ENCODE measurements around the gene PIK3R6.

The PIK3R6 gene

GRCh38 chr17:8910969-8911604 lies 43.6 kb upstream of the PIK3R6 start:
- Histone ChIP-seq H3K36me3 (ENCODE audit: control insufficient read depth in 4 of 4, insufficient read depth in 4 of 4, low read length in 3 of 4) (peaks cover 4 to 20% (median 9%) of the 10 kb centered on the region in 4 experiments), H3K27me3 (replicated peaks in 2 of 5; ENCODE audit: control insufficient read depth in 4 of 5, insufficient read depth in 5 of 5, low read length in 4 of 5) (no peaks in the 10 kb centered on the region), H3K9me3 (ENCODE audit: control extremely low read depth in 1 of 5, control insufficient read depth in 4 of 5, insufficient read depth in 2 of 5, low read depth in 1 of 5, low read length in 4 of 5) (no peaks in the 10 kb centered on the region), H3K4me3 (ENCODE audit: control insufficient read depth in 1 of 7, extremely low read depth in 1 of 7, insufficient read depth in 4 of 7, low read depth in 2 of 7, low read length in 6 of 7) (no peak overlapping the region), H3K27ac (ENCODE audit: insufficient read depth in 1 of 2, low read depth in 1 of 2, low read length in 2 of 2, poor library complexity in 1 of 2, severe bottlenecking in 2 of 2) (no peak overlapping the region), H3K4me1 (ENCODE audit: control extremely low read depth in 1 of 4, control insufficient read depth in 4 of 4, insufficient read depth in 4 of 4, low read length in 3 of 4) (no peaks in the 10 kb centered on the region)
- POLR2A ChIA-PET, result no interaction called here
- no peak for DNase-seq
- CTCF ChIA-PET, result interaction anchor here (0.9 to 1.4 kb wide), 4 partner anchors 10 to 84 kb away, joined by 3 to 4 read pairs (median 4); no protein-coding TSS in a partner anchor
- WGBS (ENCODE audit: insufficient coverage), result 95% methylated on average over 18 of the region's 18 CpGs

GRCh38 chr17:8909586-8910270 lies 42.3 kb upstream of the PIK3R6 start:
- Histone ChIP-seq H3K4me1 (ENCODE audit: control extremely low read depth in 1 of 4, control insufficient read depth in 4 of 4, insufficient read depth in 4 of 4, low read length in 3 of 4) (no peaks in the 10 kb centered on the region), H3K9me3 (ENCODE audit: control extremely low read depth in 1 of 5, control insufficient read depth in 4 of 5, insufficient read depth in 2 of 5, low read depth in 1 of 5, low read length in 4 of 5) (no peaks in the 10 kb centered on the region), H3K27me3 (replicated peaks in 2 of 5; ENCODE audit: control insufficient read depth in 4 of 5, insufficient read depth in 5 of 5, low read length in 4 of 5) (no peaks in the 10 kb centered on the region), H3K4me3 (ENCODE audit: control insufficient read depth in 1 of 7, extremely low read depth in 1 of 7, insufficient read depth in 4 of 7, low read depth in 2 of 7, low read length in 6 of 7) (no peak overlapping the region), H3K27ac (ENCODE audit: insufficient read depth in 1 of 2, low read depth in 1 of 2, low read length in 2 of 2, poor library complexity in 1 of 2, severe bottlenecking in 2 of 2) (no peak overlapping the region), H3K36me3 (ENCODE audit: control insufficient read depth in 4 of 4, insufficient read depth in 4 of 4, low read length in 3 of 4) (peaks cover 9 to 23% (median 13%) of the 10 kb centered on the region in 4 experiments)
- CTCF ChIA-PET, result interaction anchor here (0.8 to 1.4 kb wide), 4 partner anchors 8 to 85 kb away, joined by 3 to 5 read pairs (median 4); no protein-coding TSS in a partner anchor
- 100% methylated on average over 3 of the region's 8 CpGs for WGBS (ENCODE audit: insufficient coverage)
- DNase-seq, result no peak
- POLR2A ChIA-PET, result no interaction called here

- no peaks in the 10 kb centered on the region for H3K27me3 ChIP-seq (replicated peaks in 2 of 5; ENCODE audit: control insufficient read depth in 4 of 5, insufficient read depth in 5 of 5, low read length in 4 of 5)
- ChIA-PET POLR2A (no interaction called here), CTCF (no interaction called here)
- peaks cover 7 to 19% (median 16%) of the 10 kb centered on the region in 4 experiments for H3K36me3 ChIP-seq (ENCODE audit: control insufficient read depth in 4 of 4, insufficient read depth in 4 of 4, low read length in 3 of 4)
- H3K27ac ChIP-seq (ENCODE audit: insufficient read depth in 1 of 2, low read depth in 1 of 2, low read length in 2 of 2, poor library complexity in 1 of 2, severe bottlenecking in 2 of 2), result no peak overlapping the region
- no peaks in the 10 kb centered on the region for H3K9me3 ChIP-seq (ENCODE audit: control extremely low read depth in 1 of 5, control insufficient read depth in 4 of 5, insufficient read depth in 2 of 5, low read depth in 1 of 5, low read length in 4 of 5)
- H3K4me1 ChIP-seq (ENCODE audit: control extremely low read depth in 1 of 4, control insufficient read depth in 4 of 4, insufficient read depth in 4 of 4, low read length in 3 of 4), result peaks cover 0 to 12% (median 11%) of the 10 kb centered on the region in 4 experiments
- DNase-seq, result no peak
- 96% methylated on average over 4 of the region's 7 CpGs for WGBS (ENCODE audit: insufficient coverage)
- no peak overlapping the region for H3K4me3 ChIP-seq (ENCODE audit: control insufficient read depth in 1 of 7, extremely low read depth in 1 of 7, insufficient read depth in 4 of 7, low read depth in 2 of 7, low read length in 6 of 7)
These were observed 37.9 kb upstream of the PIK3R6 start for GRCh38 chr17:8905331-8905730.

GRCh38 chr17:8904686-8905085 lies 37.2 kb upstream of the PIK3R6 start:
- no peaks in the 10 kb centered on the region for H3K27me3 ChIP-seq (replicated peaks in 2 of 5; ENCODE audit: control insufficient read depth in 4 of 5, insufficient read depth in 5 of 5, low read length in 4 of 5)
- CTCF ChIA-PET, result no interaction called here
- H3K4me3 ChIP-seq (ENCODE audit: control insufficient read depth in 1 of 7, extremely low read depth in 1 of 7, insufficient read depth in 4 of 7, low read depth in 2 of 7, low read length in 6 of 7), result no peak overlapping the region
- POLR2A ChIA-PET, result no interaction called here
- DNase-seq, result no peak
- WGBS (ENCODE audit: insufficient coverage), result 100% methylated on average over 5 of the region's 5 CpGs
- H3K36me3 ChIP-seq (ENCODE audit: control insufficient read depth in 4 of 4, insufficient read depth in 4 of 4, low read length in 3 of 4), result peaks cover 6 to 18% (median 16%) of the 10 kb centered on the region in 4 experiments
- no peak overlapping the region for H3K27ac ChIP-seq (ENCODE audit: insufficient read depth in 1 of 2, low read depth in 1 of 2, low read length in 2 of 2, poor library complexity in 1 of 2, severe bottlenecking in 2 of 2)
- no peaks in the 10 kb centered on the region for H3K9me3 ChIP-seq (ENCODE audit: control extremely low read depth in 1 of 5, control insufficient read depth in 4 of 5, insufficient read depth in 2 of 5, low read depth in 1 of 5, low read length in 4 of 5)
- H3K4me1 ChIP-seq (ENCODE audit: control extremely low read depth in 1 of 4, control insufficient read depth in 4 of 4, insufficient read depth in 4 of 4, low read length in 3 of 4), result peaks cover 0 to 19% (median 17%) of the 10 kb centered on the region in 4 experiments

GRCh38 chr17:8904201-8904600 lies 36.7 kb upstream of the PIK3R6 start:
- POLR2A ChIA-PET, result no interaction called here
- 100% methylated on average over 1 of the region's 2 CpGs for whole genome bisulfite sequencing (ENCODE audit: insufficient coverage)
- Histone ChIP-seq H3K27me3 (replicated peaks in 2 of 5; ENCODE audit: control insufficient read depth in 4 of 5, insufficient read depth in 5 of 5, low read length in 4 of 5) (no peaks in the 10 kb centered on the region), H3K4me1 (ENCODE audit: control extremely low read depth in 1 of 4, control insufficient read depth in 4 of 4, insufficient read depth in 4 of 4, low read length in 3 of 4) (peaks cover 0 to 23% (median 22%) of the 10 kb centered on the region in 4 experiments), H3K9me3 (ENCODE audit: control extremely low read depth in 1 of 5, control insufficient read depth in 4 of 5, insufficient read depth in 2 of 5, low read depth in 1 of 5, low read length in 4 of 5) (no peaks in the 10 kb centered on the region), H3K36me3 (ENCODE audit: control insufficient read depth in 4 of 4, insufficient read depth in 4 of 4, low read length in 3 of 4) (peaks cover 6 to 18% (median 16%) of the 10 kb centered on the region in 4 experiments), H3K4me3 (ENCODE audit: control insufficient read depth in 1 of 7, extremely low read depth in 1 of 7, insufficient read depth in 4 of 7, low read depth in 2 of 7, low read length in 6 of 7) (no peak overlapping the region), H3K27ac (ENCODE audit: insufficient read depth in 1 of 2, low read depth in 1 of 2, low read length in 2 of 2, poor library complexity in 1 of 2, severe bottlenecking in 2 of 2) (no peak overlapping the region)
- CTCF ChIA-PET, result no interaction called here
- DNase-seq, result no peak

- 21% methylated on average over 11 of the region's 15 CpGs for WGBS (ENCODE audit: insufficient coverage)
- Histone ChIP-seq H3K9me3 (ENCODE audit: control extremely low read depth in 1 of 5, control insufficient read depth in 4 of 5, insufficient read depth in 2 of 5, low read depth in 1 of 5, low read length in 4 of 5) (no peaks in the 10 kb centered on the region), H3K27ac (ENCODE audit: insufficient read depth in 1 of 2, low read depth in 1 of 2, low read length in 2 of 2, poor library complexity in 1 of 2, severe bottlenecking in 2 of 2) (no peak overlapping the region), H3K36me3 (ENCODE audit: control insufficient read depth in 4 of 4, insufficient read depth in 4 of 4, low read length in 3 of 4) (peaks cover 0 to 23% (median 10%) of the 10 kb centered on the region in 4 experiments), H3K4me3 (ENCODE audit: control insufficient read depth in 1 of 7, extremely low read depth in 1 of 7, insufficient read depth in 4 of 7, low read depth in 2 of 7, low read length in 6 of 7) (peak overlapping the region in 4 of 7 experiments; percentile 2 to 45 (median 14)), H3K27me3 (replicated peaks in 2 of 5; ENCODE audit: control insufficient read depth in 4 of 5, insufficient read depth in 5 of 5, low read length in 4 of 5) (no peaks in the 10 kb centered on the region), H3K4me1 (ENCODE audit: control extremely low read depth in 1 of 4, control insufficient read depth in 4 of 4, insufficient read depth in 4 of 4, low read length in 3 of 4) (peaks cover 11 to 50% (median 38%) of the 10 kb centered on the region in 4 experiments)
- ChIA-PET CTCF (interaction anchor here (0.9 to 2.2 kb wide), 10 partner anchors 7 to 64 kb away, joined by 3 to 12 read pairs (median 5); partner anchors contain the start of gene PIK3R5), POLR2A (no interaction called here)
- DNase-seq, result peak in 2 of 3 donors; percentile 56 to 65
These were observed 33.4 kb upstream of the PIK3R6 start for GRCh38 chr17:8900626-8901585.
